Ishikawa (cell line): ENCODE measurements around the gene PRSS27.

Experiments used
- CEBPB ChIP-seq: IDR thresholded peaks from 2 replicates; pipeline ENCODE4 v1.6.1; 2012
- CREB1 ChIP-seq: IDR thresholded peaks from 2 replicates; pipeline ENCODE4 v1.6.1; 2012; ENCODE audit warnings: low read depth
- EGR1 ChIP-seq: IDR thresholded peaks from 2 replicates; pipeline ENCODE4 v1.6.1; 2012
- EP300 ChIP-seq: IDR thresholded peaks from 2 replicates; pipeline ENCODE4 v1.6.1; 2012; ENCODE audit warnings: borderline replicate concordance
- FOXM1 ChIP-seq: IDR thresholded peaks from 2 replicates; pipeline ENCODE4 v1.6.1; 2012; ENCODE audit warnings: low read depth, borderline replicate concordance
- NFIC ChIP-seq: IDR thresholded peaks from 2 replicates; pipeline ENCODE4 v1.6.1; 2012
- RAD21 ChIP-seq: IDR thresholded peaks from 2 replicates; pipeline ENCODE4 v1.6.1; 2012; ENCODE audit warnings: low read depth
- TAF1 ChIP-seq: IDR thresholded peaks from 2 replicates; pipeline ENCODE4 v1.6.1; 2012; ENCODE audit warnings: low read depth, mild to moderate bottlenecking
- TCF12 ChIP-seq: IDR thresholded peaks from 2 replicates; pipeline ENCODE4 v1.6.1; 2012; ENCODE audit warnings: low read depth
- TEAD4 ChIP-seq: IDR thresholded peaks from 2 replicates; pipeline ENCODE4 v1.6.1; 2012
- YY1 ChIP-seq: IDR thresholded peaks from 2 replicates; pipeline ENCODE4 v1.6.1; 2012; ENCODE audit warnings: low read depth
- ZBTB7A ChIP-seq: IDR thresholded peaks from 2 replicates; pipeline ENCODE4 v1.6.1; 2012; ENCODE audit warnings: low read depth
- TF ChIP-seq, protein P1 (sequence below): IDR thresholded peaks from 2 replicates; pipeline ENCODE4 v1.6.1; 2012; ENCODE audit warnings: low read depth, mild to moderate bottlenecking
- TF ChIP-seq, protein P2 (sequence below): IDR thresholded peaks from 2 replicates; pipeline ENCODE4 v1.6.1; 2012
- TF ChIP-seq, protein P3 (sequence below): IDR thresholded peaks from 2 replicates; pipeline ENCODE4 v1.6.1; 2012

The PRSS27 gene

GRCh38 chr16:2766430-2767139 is 46.6 kb upstream of the PRSS27 start:
- TF ChIP-seq, protein P1, sequence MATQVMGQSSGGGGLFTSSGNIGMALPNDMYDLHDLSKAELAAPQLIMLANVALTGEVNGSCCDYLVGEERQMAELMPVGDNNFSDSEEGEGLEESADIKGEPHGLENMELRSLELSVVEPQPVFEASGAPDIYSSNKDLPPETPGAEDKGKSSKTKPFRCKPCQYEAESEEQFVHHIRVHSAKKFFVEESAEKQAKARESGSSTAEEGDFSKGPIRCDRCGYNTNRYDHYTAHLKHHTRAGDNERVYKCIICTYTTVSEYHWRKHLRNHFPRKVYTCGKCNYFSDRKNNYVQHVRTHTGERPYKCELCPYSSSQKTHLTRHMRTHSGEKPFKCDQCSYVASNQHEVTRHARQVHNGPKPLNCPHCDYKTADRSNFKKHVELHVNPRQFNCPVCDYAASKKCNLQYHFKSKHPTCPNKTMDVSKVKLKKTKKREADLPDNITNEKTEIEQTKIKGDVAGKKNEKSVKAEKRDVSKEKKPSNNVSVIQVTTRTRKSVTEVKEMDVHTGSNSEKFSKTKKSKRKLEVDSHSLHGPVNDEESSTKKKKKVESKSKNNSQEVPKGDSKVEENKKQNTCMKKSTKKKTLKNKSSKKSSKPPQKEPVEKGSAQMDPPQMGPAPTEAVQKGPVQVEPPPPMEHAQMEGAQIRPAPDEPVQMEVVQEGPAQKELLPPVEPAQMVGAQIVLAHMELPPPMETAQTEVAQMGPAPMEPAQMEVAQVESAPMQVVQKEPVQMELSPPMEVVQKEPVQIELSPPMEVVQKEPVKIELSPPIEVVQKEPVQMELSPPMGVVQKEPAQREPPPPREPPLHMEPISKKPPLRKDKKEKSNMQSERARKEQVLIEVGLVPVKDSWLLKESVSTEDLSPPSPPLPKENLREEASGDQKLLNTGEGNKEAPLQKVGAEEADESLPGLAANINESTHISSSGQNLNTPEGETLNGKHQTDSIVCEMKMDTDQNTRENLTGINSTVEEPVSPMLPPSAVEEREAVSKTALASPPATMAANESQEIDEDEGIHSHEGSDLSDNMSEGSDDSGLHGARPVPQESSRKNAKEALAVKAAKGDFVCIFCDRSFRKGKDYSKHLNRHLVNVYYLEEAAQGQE: no peak
- TF ChIP-seq YY1: no peak

DNA sequence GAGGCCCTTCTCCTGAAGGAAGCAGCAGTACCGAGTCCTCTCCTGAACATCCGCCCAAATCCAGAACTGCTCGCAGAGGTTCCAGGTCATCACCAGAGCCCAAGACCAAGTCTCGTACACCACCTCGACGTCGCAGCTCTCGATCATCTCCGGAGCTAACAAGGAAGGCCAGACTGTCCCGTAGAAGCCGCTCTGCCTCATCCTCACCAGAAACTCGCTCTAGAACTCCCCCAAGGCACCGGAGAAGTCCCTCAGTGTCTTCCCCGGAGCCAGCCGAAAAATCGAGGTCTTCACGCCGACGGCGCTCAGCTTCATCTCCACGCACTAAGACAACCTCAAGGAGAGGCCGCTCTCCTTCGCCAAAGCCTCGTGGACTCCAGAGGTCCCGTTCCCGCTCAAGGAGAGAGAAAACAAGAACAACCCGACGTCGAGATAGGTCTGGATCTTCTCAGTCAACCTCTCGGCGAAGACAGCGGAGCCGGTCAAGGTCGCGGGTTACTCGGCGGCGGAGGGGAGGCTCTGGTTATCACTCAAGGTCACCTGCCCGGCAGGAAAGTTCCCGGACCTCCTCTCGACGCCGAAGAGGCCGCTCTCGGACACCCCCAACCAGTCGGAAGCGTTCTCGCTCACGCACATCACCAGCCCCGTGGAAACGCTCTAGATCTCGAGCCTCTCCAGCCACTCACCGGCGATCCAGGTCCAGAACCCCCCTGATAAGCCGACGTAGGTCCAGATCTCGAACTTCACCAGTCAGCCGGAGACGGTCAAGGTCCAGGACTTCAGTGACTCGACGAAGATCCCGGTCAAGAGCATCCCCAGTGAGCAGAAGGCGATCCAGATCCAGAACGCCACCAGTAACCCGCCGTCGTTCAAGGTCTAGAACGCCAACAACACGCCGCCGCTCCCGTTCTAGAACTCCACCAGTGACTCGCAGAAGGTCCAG is 45.7 kb upstream of the PRSS27 start:
- TF ChIP-seq, protein P2, sequence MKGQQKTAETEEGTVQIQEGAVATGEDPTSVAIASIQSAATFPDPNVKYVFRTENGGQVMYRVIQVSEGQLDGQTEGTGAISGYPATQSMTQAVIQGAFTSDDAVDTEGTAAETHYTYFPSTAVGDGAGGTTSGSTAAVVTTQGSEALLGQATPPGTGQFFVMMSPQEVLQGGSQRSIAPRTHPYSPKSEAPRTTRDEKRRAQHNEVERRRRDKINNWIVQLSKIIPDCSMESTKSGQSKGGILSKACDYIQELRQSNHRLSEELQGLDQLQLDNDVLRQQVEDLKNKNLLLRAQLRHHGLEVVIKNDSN: no peak
- TF ChIP-seq CEBPB (no peak), EGR1 (no peak)

GRCh38 chr16:2764718-2765117 is 44.7 kb upstream of the PRSS27 start:
- TF ChIP-seq, protein P3, sequence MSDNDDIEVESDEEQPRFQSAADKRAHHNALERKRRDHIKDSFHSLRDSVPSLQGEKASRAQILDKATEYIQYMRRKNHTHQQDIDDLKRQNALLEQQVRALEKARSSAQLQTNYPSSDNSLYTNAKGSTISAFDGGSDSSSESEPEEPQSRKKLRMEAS: no peak
- TF ChIP-seq FOXM1 (no peak), TCF12 (no peak), TEAD4 (no peak), CREB1 (no peak)

DNA sequence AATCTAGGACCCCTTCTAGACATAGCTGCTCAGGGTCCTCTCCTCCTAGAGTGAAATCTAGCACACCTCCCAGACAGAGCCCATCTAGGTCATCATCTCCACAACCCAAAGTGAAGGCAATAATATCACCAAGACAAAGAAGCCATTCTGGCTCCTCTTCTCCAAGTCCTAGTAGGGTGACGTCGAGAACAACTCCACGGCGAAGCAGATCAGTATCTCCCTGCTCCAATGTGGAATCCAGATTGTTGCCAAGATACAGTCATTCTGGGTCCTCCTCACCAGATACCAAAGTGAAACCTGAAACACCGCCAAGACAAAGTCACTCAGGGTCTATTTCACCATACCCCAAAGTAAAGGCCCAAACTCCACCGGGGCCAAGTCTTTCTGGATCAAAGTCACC is 43.1 kb upstream of the PRSS27 start:
- TF ChIP-seq NFIC (no peak), TEAD4 (no peak), TAF1 (no peak), ZBTB7A (no peak), FOXM1 (no peak), EGR1 (no peak), CEBPB (no peak), RAD21 (no peak), CREB1 (no peak), EP300 (no peak)
- TF ChIP-seq, protein P1: no peak
- TF ChIP-seq, protein P2: no peak

DNA sequence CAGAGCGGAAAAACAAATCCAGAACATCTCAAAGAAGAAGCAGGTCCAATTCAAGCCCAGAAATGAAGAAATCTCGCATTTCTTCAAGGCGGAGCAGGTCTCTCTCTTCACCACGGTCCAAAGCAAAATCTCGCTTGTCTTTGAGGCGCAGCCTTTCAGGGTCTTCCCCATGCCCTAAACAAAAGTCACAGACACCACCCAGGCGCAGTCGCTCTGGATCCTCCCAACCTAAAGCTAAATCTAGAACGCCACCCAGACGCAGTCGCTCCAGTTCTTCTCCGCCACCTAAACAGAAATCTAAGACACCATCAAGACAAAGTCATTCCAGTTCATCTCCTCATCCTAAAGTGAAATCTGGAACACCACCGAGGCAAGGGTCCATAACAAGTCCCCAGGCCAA is 42.7 kb upstream of the PRSS27 start:
- TF ChIP-seq, protein P1: no peak
- TF ChIP-seq FOXM1 (no peak), ZBTB7A (no peak), EGR1 (no peak), TAF1 (no peak), TCF12 (no peak)
- TF ChIP-seq, protein P2: no peak
- TF ChIP-seq, protein P3: no peak
